OCI-LY1 (cell line): ENCODE results near the gene LSAMP.

Source experiments
- EZH2 ChIP-seq: fragments of 200-600 bp; sonication (generic), shearing (Covaris generic); IDR thresholded peaks from 2 replicates; pipeline ENCODE4 v1.8.0; 2017; ENCODE audit warnings: borderline replicate concordance, mixed run types, mild to moderate bottlenecking, antibody characterized with exemption, low read length, moderate library complexity, mixed read lengths
- TF ChIP-seq, protein P1 (sequence below): fragments of 200-600 bp; sonication (generic), shearing (Covaris generic); IDR thresholded peaks from 2 replicates; pipeline ENCODE4 v1.5.1; 2017; ENCODE audit warnings: mild to moderate bottlenecking, antibody characterized with exemption, low read length, moderate library complexity, mixed read lengths

DNA sequence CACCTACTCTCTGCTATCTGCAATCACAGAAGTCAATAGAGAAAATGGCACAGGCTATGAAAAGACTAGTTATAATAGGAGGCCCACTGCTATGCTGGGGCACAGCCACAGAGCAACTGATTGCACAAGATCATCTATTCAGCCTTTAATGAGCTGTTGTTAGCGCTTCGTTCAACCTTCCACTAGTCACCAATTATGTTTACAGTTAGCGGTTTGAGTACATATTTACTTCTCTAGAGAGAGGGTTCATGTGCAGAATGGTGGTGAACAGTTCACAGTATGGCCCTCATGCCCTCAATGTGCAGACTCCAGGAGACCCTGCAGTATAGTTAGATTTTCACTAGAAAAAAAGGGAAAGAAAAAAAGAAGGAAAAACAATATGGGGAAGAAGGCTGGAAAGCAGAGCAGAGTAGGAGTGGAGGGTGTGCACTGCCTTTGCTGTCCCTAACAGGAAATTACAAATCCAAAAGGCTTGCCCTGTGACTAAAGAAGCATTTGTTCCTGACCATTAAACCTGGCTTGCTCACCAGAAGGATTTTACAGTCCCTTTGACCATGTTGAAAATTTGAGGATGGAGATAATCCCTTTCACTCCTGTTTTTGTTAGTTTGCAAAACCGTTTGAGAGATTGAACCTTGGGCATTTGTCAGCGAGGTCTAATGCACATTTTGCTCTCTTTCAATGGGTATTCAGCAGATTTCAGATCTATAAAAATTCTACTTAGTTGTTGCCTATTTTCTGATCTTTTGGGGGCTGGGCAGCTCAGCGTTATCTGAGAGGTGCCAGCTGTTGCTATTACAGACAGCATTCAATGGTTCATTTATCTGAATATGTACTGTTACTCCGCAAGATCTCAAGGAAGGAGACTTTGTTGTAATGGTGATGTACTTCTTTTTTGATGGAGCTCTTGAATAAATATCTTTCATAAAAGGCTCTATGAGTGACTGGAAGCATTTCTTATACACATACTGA lies 296.1 kb downstream of the LSAMP start:
- TF ChIP-seq, protein P1, sequence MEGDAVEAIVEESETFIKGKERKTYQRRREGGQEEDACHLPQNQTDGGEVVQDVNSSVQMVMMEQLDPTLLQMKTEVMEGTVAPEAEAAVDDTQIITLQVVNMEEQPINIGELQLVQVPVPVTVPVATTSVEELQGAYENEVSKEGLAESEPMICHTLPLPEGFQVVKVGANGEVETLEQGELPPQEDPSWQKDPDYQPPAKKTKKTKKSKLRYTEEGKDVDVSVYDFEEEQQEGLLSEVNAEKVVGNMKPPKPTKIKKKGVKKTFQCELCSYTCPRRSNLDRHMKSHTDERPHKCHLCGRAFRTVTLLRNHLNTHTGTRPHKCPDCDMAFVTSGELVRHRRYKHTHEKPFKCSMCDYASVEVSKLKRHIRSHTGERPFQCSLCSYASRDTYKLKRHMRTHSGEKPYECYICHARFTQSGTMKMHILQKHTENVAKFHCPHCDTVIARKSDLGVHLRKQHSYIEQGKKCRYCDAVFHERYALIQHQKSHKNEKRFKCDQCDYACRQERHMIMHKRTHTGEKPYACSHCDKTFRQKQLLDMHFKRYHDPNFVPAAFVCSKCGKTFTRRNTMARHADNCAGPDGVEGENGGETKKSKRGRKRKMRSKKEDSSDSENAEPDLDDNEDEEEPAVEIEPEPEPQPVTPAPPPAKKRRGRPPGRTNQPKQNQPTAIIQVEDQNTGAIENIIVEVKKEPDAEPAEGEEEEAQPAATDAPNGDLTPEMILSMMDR: no peak
- TF ChIP-seq EZH2: no peak
